Measurements from ENCODE around the gene SLC25A6.
"Not testable (repeated sequence)": the region's sequence is repeated elsewhere in the genome, so short reads cannot be mapped to it uniquely, and the experiment has no call there.

Gene SLC25A6

DNA sequence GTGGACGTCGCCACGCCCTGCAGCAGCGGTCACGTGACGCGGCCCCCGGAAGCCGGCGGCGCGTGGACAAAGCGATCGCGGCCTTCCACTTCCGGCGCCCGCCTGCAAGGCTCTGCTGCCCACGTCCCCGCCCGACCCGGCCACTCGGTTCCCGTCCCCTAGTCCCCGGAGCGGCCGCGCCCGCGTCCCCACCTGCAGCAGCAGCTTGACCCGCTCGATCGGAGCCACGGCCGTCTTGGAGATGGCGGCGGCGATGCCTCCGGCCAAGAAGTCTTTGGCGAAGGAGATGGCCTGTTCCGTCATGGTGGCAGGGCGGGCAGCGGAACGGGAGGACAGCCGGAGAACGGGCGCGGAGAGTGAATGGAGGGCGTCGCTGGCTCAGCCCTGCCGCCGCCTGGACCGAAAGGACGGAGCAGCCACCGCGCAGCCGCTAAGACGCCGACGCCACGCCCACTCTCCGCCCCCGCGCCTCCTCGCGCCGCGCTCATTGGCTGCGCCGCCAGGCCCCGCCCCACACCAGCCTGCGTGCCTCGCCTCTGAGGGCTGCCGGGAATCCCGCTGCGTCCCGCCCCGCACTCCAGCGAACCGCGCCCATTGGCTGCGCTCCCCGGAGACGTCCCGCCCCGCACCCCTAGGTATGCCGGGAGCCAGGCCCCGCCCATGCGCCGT is at the start of gene SLC25A6:
SLC25A6 (minus strand) TSS at position 407 of the 669 bp plus-strand sequence; CDS start at position 303, 104 bp downstream.
- H3K4me3 ChIP-seq (ENCODE audit: low read length), result peak within 1 kb of the TSS; percentile 94
- no peaks in the 10 kb centered on the region for H3K9me3 ChIP-seq (ENCODE audit: insufficient read depth, low read depth, low read length)
- H3K27ac ChIP-seq (ENCODE audit: low read length), result peak within 1 kb of the TSS; percentile 94
- H3K9ac ChIP-seq (ENCODE audit: low read depth, low read length), result peak within 1 kb of the TSS; percentile 99
- H3K27me3 ChIP-seq (ENCODE audit: insufficient read depth, low read length), result no peaks in the 10 kb centered on the region
- H3K4me1 ChIP-seq (ENCODE audit: insufficient read depth, low read length), result no peaks in the 10 kb centered on the region
- peaks cover 66% of the 10 kb centered on the region for H3K36me3 ChIP-seq (ENCODE audit: insufficient read depth, low read depth, low read length)

DNA sequence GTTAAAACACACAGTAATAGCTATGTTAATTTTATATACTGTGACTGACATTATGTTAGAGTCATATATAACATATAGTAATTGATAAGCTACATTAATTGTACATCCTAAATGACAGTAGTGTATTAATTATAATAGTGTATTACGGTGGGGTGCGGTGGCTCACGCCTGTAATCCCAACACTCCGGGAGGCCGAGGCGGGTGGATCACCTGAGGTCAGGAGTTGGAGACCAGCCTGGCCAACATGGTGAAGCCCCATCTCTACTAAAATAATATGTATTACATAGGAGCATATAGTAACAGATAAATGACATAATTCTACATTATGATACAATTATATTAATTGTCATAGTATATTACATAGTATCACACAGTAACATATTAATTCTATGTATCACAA is 48.6 kb upstream of the SLC25A6 start:
- H3K9ac ChIP-seq (ENCODE audit: low read depth, low read length), result no peak overlapping the region
- no peak overlapping the region for H3K27ac ChIP-seq (ENCODE audit: low read length)
- H3K27me3 ChIP-seq (ENCODE audit: insufficient read depth, low read length), result no peaks in the 10 kb centered on the region
- H3K36me3 ChIP-seq (ENCODE audit: insufficient read depth, low read depth, low read length), result peaks cover 60% of the 10 kb centered on the region
- no peaks in the 10 kb centered on the region for H3K9me3 ChIP-seq (ENCODE audit: insufficient read depth, low read depth, low read length)
- no peak overlapping the region for H3K4me3 ChIP-seq (ENCODE audit: low read length)
- no peaks in the 10 kb centered on the region for H3K4me1 ChIP-seq (ENCODE audit: insufficient read depth, low read length)

DNA sequence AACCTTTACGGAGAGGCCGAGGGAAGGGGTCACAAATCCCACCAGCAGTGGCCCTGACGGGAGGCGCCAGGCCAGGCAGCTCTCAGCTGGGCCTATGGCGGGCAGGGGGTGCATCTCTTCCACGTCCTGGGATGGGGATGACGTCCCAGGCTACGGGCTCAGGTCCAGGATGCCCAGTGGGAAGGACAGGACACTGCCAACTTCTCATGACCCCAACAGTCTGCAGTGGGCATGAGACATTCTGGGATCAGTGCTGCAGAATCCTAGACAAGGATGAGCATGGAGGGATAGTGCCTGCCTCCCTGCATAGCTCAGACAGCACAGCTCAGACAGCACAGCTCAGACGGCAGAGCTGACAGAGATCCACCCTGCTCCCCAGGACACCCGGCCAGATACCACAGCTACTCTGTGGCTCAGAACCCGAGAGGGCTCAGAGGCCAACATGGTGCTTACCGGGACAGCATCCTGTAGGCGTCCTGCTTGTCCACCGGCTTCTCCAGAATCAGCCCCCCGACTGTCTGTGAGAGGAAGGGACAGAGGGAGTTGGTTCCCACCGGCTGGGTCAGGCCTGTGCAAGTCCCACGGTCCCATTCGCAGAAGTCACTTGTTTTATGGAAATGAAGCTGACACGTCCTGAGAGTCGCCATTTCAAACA is 43.5 kb upstream of the SLC25A6 start:
- Histone ChIP-seq H3K9ac (ENCODE audit: low read depth, low read length) (no peak overlapping the region), H3K9me3 (ENCODE audit: insufficient read depth, low read depth, low read length) (no peaks in the 10 kb centered on the region), H3K4me1 (ENCODE audit: insufficient read depth, low read length) (no peaks in the 10 kb centered on the region), H3K4me3 (ENCODE audit: low read length) (no peak overlapping the region), H3K36me3 (ENCODE audit: insufficient read depth, low read depth, low read length) (peaks cover 56% of the 10 kb centered on the region), H3K27me3 (ENCODE audit: insufficient read depth, low read length) (no peaks in the 10 kb centered on the region), H3K27ac (ENCODE audit: low read length) (no peak overlapping the region)

DNA sequence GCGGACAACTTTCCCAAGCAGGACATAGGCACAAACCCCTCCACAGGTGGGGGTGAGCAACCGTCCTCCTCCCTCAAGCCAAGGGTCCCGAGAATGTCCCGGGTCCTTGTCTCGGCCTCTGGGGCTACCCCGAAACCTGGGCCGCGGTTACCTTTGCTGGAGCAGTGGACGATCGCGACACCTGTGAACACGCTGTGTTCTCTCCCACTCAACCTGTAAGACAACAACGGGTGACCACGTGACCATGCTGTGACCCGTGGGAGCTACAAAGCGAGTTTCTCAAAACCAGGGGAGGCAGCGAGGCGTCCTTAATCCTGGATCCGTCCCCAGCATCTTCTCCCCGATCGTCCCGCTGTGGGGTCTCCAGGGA is 42.9 kb upstream of the SLC25A6 start:
- H3K27ac ChIP-seq (ENCODE audit: low read length), result no peak overlapping the region
- no peaks in the 10 kb centered on the region for H3K9me3 ChIP-seq (ENCODE audit: insufficient read depth, low read depth, low read length)
- H3K4me3 ChIP-seq (ENCODE audit: low read length), result no peak overlapping the region
- H3K27me3 ChIP-seq (ENCODE audit: insufficient read depth, low read length), result no peaks in the 10 kb centered on the region
- no peak overlapping the region for H3K9ac ChIP-seq (ENCODE audit: low read depth, low read length)
- H3K36me3 ChIP-seq (ENCODE audit: insufficient read depth, low read depth, low read length), result peaks cover 58% of the 10 kb centered on the region
- H3K4me1 ChIP-seq (ENCODE audit: insufficient read depth, low read length), result no peaks in the 10 kb centered on the region

DNA sequence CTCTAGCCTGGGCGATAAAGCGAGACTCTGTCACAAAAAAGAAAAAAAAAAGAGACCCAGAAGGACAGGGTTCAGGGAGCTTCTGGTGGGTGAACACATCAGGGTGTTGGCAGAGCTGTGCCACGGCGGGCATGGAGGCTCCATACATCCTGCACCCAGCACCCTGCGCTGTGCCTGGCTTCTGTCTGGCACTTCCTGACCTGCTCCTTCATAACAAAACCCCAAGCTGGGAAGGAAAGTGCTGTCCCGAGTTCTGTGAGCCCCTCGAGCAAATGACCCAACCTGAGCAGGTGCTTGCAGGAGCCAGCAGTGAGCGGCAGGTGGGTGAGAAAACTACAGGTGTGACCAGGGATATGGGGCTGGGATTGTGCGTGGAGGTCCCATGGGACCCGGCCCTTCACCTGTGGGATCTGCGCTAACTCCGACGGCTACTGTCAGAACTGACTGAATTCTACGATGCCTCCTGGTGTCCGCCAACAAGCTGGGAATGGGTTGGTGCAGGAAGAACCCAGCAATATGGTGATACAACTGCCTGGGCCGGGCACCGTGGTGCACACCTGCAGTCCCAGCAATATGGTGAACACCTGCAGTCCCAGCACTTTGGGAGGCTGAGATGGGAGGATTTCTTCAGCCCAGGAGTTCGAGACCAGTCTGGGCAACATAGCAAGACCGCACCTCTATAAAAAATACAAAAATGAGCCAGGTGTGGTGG is 41.9 kb upstream of the SLC25A6 start:
- Histone ChIP-seq H3K9me3 (ENCODE audit: insufficient read depth, low read depth, low read length) (no peaks in the 10 kb centered on the region), H3K36me3 (ENCODE audit: insufficient read depth, low read depth, low read length) (peaks cover 54% of the 10 kb centered on the region)

DNA sequence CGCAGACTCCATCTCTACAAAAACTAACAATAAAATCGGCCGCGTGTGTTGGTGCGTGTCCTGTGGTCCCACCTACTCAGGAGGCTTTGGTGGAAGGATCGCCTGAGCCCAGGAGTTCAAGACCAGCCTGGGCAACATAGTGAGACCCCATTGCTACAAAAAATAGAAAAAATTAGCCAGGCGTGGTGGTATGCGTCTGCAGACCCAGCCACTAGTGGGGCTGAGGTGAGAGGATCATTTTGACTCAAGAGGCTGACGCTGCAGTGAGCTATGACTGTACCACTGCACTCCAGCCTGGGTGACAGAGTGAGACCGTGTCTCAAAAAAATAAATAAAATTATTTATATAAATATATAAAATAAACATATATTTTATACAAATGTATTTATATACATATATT is 38.5 kb upstream of the SLC25A6 start:
- no peaks in the 10 kb centered on the region for H3K9me3 ChIP-seq (ENCODE audit: insufficient read depth, low read depth, low read length)
- H3K4me1 ChIP-seq (ENCODE audit: insufficient read depth, low read length), result no peaks in the 10 kb centered on the region
- no peaks in the 10 kb centered on the region for H3K27me3 ChIP-seq (ENCODE audit: insufficient read depth, low read length)
- H3K27ac ChIP-seq (ENCODE audit: low read length), result no peak overlapping the region
- H3K9ac ChIP-seq (ENCODE audit: low read depth, low read length), result no peak overlapping the region
- no peak overlapping the region for H3K4me3 ChIP-seq (ENCODE audit: low read length)
- H3K36me3 ChIP-seq (ENCODE audit: insufficient read depth, low read depth, low read length), result peaks cover 51% of the 10 kb centered on the region

More for the DNA sequence above, 41.9 kb upstream of the SLC25A6 start:
- Histone ChIP-seq H3K4me3 (ENCODE audit: low read length) (no peak overlapping the region), H3K9ac (ENCODE audit: low read depth, low read length) (no peak overlapping the region), H3K27me3 (ENCODE audit: insufficient read depth, low read length) (no peaks in the 10 kb centered on the region), H3K4me1 (ENCODE audit: insufficient read depth, low read length) (no peaks in the 10 kb centered on the region), H3K27ac (ENCODE audit: low read length) (no peak overlapping the region)

DNA sequence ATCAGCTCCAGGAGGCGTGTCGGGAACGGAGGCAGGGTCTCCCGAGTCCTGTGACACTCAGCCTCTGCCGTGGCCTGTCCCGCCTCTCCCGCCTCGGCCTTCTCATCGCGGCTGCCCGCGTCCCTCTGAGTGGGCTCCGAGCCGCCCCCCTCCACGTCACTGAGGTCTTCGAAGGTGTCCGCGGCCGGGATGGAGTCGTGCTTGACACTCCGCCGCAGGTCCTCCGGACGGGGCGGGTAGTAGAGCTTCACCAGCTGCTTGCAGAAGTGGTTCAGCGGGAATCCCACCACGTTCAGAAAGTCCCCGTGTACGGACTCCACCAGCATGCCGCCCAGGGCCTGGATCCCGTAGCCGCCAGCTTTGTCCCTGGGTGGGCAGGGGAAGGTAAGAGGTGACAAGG is 35.8 kb upstream of the SLC25A6 start:
- H3K4me1 ChIP-seq (ENCODE audit: insufficient read depth, low read length), result no peaks in the 10 kb centered on the region
- H3K9me3 ChIP-seq (ENCODE audit: insufficient read depth, low read depth, low read length), result peaks cover under 1% of the 10 kb centered on the region
- no peak overlapping the region for H3K4me3 ChIP-seq (ENCODE audit: low read length)
- H3K27ac ChIP-seq (ENCODE audit: low read length), result no peak overlapping the region
- H3K9ac ChIP-seq (ENCODE audit: low read depth, low read length), result no peak overlapping the region
- no peaks in the 10 kb centered on the region for H3K27me3 ChIP-seq (ENCODE audit: insufficient read depth, low read length)
- H3K36me3 ChIP-seq (ENCODE audit: insufficient read depth, low read depth, low read length), result peaks cover 58% of the 10 kb centered on the region

DNA sequence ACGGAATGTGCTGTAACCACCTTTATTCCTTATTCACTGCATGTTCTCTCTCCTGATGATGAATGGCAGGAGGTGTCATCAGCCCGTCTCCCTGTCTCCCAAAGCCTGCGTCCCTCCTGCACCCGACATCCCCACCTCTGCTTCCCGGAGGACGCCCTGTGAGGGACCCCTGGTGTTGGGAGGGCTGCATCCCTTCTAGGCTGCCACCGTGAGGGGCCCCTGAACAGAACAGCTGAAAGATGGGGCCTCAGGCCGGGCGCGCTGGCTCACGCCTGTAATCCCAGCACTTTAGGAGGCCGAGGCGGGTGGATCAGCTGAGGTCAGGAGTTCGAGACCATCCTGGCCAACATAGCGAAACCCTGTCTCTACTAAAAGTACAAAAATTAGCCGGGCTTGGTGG is 34.4 kb upstream of the SLC25A6 start:
- H3K4me3 ChIP-seq (ENCODE audit: low read length); H3K9me3 ChIP-seq (ENCODE audit: insufficient read depth, low read depth, low read length); H3K9ac ChIP-seq (ENCODE audit: low read depth, low read length); H3K27ac ChIP-seq (ENCODE audit: low read length); H3K4me1 ChIP-seq (ENCODE audit: insufficient read depth, low read length); H3K27me3 ChIP-seq (ENCODE audit: insufficient read depth, low read length): not testable (repeated sequence)
- H3K36me3 ChIP-seq (ENCODE audit: insufficient read depth, low read depth, low read length), result peaks cover 67% of the 10 kb centered on the region

DNA sequence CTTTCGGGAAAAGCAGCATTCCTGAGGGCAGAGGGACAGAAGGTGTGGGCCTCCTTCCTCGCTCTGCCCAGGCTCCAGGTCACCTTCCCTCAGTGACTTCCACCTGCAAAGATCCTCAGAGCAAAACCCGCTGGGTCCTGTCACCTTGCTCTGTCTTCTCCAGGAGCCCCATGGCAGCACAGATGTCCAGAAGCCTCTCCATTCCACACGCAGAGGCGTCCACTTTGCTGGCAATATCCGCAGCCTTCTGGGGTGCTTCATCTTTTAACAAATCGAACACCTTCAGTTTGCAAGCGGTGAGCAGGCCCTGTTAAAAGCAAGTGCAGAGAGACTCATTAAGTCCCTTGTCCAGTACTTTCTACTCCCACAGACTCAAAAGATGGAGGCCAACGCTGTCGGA is 33.5 kb upstream of the SLC25A6 start:
- peaks cover 69% of the 10 kb centered on the region for H3K36me3 ChIP-seq (ENCODE audit: insufficient read depth, low read depth, low read length)
- H3K4me1 ChIP-seq (ENCODE audit: insufficient read depth, low read length), result no peaks in the 10 kb centered on the region
- peaks cover 10% of the 10 kb centered on the region for H3K9me3 ChIP-seq (ENCODE audit: insufficient read depth, low read depth, low read length)
- no peaks in the 10 kb centered on the region for H3K27me3 ChIP-seq (ENCODE audit: insufficient read depth, low read length)
- no peak overlapping the region for H3K9ac ChIP-seq (ENCODE audit: low read depth, low read length)
- no peak overlapping the region for H3K27ac ChIP-seq (ENCODE audit: low read length)
- no peak overlapping the region for H3K4me3 ChIP-seq (ENCODE audit: low read length)

DNA sequence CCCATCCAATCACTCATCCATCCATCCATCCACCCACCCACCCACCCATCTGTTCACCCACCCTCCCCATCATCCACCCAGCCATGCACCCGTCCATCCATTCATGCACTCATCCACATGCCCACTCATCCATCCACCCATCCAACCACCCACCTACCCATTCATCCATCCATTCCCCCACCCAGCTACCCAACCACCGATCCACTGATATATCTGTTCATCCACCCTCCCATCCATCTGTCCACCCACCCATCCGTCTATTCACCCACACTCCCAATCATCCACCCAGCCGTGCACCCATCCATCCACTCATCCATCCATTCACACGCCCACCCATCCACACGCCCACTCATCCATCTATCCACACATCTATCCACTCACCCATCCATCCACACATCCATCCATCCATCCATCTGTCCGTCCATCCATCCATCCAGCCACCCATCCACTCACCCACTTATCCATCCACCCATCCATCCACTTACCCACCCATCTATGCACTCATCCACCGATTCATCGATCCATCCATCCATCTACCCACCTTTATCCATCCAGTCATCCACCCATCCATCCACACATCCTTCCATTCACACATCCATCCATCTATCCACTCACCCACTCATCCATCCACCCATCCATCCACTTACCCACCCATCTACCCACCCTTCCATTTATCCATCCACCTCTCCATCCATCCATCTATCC is 32.4 kb upstream of the SLC25A6 start:
- peaks cover 67% of the 10 kb centered on the region for H3K36me3 ChIP-seq (ENCODE audit: insufficient read depth, low read depth, low read length)
- peaks cover 10% of the 10 kb centered on the region for H3K9me3 ChIP-seq (ENCODE audit: insufficient read depth, low read depth, low read length)
- H3K27me3 ChIP-seq (ENCODE audit: insufficient read depth, low read length), result no peaks in the 10 kb centered on the region
- H3K9ac ChIP-seq (ENCODE audit: low read depth, low read length), result no peak overlapping the region
- no peak overlapping the region for H3K4me3 ChIP-seq (ENCODE audit: low read length)
- H3K27ac ChIP-seq (ENCODE audit: low read length), result no peak overlapping the region
- no peaks in the 10 kb centered on the region for H3K4me1 ChIP-seq (ENCODE audit: insufficient read depth, low read length)

DNA sequence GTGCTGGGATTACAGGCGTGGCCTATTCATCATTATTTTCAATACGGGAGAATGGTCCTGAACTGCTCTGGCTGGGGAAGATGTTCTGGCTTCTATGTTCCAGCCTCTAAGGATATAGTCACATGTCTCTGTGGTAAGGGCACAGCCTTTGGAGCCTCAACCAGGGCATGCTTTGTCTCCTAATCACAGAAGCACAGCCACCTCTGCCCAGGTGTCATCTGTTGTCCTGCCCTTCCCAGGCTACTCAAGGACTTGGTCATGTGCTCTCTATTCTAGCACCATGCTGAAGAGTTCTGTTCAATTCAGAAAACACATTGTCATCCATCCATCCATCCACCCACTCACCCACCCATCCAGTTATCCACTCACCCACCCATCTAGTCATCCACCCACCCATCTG is 31.3 kb upstream of the SLC25A6 start:
- H3K9ac ChIP-seq (ENCODE audit: low read depth, low read length), result no peak overlapping the region
- no peaks in the 10 kb centered on the region for H3K27me3 ChIP-seq (ENCODE audit: insufficient read depth, low read length)
- no peak overlapping the region for H3K27ac ChIP-seq (ENCODE audit: low read length)
- peaks cover 10% of the 10 kb centered on the region for H3K9me3 ChIP-seq (ENCODE audit: insufficient read depth, low read depth, low read length)
- H3K4me1 ChIP-seq (ENCODE audit: insufficient read depth, low read length), result no peaks in the 10 kb centered on the region
- peaks cover 76% of the 10 kb centered on the region for H3K36me3 ChIP-seq (ENCODE audit: insufficient read depth, low read depth, low read length)
- no peak overlapping the region for H3K4me3 ChIP-seq (ENCODE audit: low read length)
